ENCODE measurements around the gene PHACTR1. TPM values are rescaled to one million over a fixed set of nuclear protein-coding genes. Genes with fewer than 3 reads are reported as not detected.

Gene PHACTR1
- total and polyA plus RNA-seq, 2 donors (not counting 1 experiment from before 2014, with no cell fraction given): 0.60 to 1.2 TPM

GRCh38 chr6:12782136-12782535 is 65.6 kb downstream of the PHACTR1 start:
- no peaks in the 10 kb centered on the region for H3K36me3 ChIP-seq (ENCODE audit: control insufficient read depth, insufficient read depth, low read length)
- no peak overlapping the region for H3K27ac ChIP-seq (ENCODE audit: insufficient read depth, low read length)
- H3K27me3 ChIP-seq (ENCODE audit: control insufficient read depth, insufficient read depth, low read length): no peaks in the 10 kb centered on the region
- H3K4me2 ChIP-seq (ENCODE audit: extremely low read depth, insufficient read depth, low read length): no peak overlapping the region
- H3K4me3 ChIP-seq (replicated peaks in 1 of 4; ENCODE audit: control extremely low read depth in 1 of 4, insufficient read depth in 1 of 4, low read depth in 3 of 4, low read length in 4 of 4): no peak overlapping the region
- no peak for DNase-seq (ENCODE audit: low read depth in 2 of 2)
- no peaks in the 10 kb centered on the region for H3K4me1 ChIP-seq (ENCODE audit: control insufficient read depth, extremely low read depth, insufficient read depth, low read length)
- H3K79me2 ChIP-seq (ENCODE audit: control insufficient read depth, insufficient read depth, low read length): no peaks in the 10 kb centered on the region
- H3K9ac ChIP-seq (ENCODE audit: insufficient read depth, low read length): no peak overlapping the region
- TF ChIP-seq EZH2 (IDR thresholded peaks at IDR 0.05; ENCODE audit: low read length, missing control alignments): no peak
- no peak for TF ChIP-seq CTCF (conservative IDR thresholded peaks at IDR 0.05 in 1 of 2, IDR thresholded peaks at IDR 0.05 in 1 of 2; ENCODE audit: low read depth in 1 of 2, low read length in 2 of 2)
- no peaks in the 10 kb centered on the region for H3K9me3 ChIP-seq (ENCODE audit: control insufficient read depth, insufficient read depth, low read depth, low read length)
- H2AFZ ChIP-seq (ENCODE audit: low read length): no peak overlapping the region
- no peaks in the 10 kb centered on the region for H4K20me1 ChIP-seq (ENCODE audit: control insufficient read depth, extremely low read depth, insufficient read depth, low read length)

GRCh38 chr6:12785301-12785700 is 68.7 kb downstream of the PHACTR1 start:
- no peak overlapping the region for H3K27ac ChIP-seq (ENCODE audit: insufficient read depth, low read length)

GRCh38 chr6:12785921-12786320 is 69.4 kb downstream of the PHACTR1 start:
- H3K27me3 ChIP-seq (ENCODE audit: control insufficient read depth, insufficient read depth, low read length): no peaks in the 10 kb centered on the region
- H3K27ac ChIP-seq (ENCODE audit: insufficient read depth, low read length): no peak overlapping the region
- H2AFZ ChIP-seq (ENCODE audit: low read length): no peak overlapping the region
- no peak for TF ChIP-seq EZH2 (IDR thresholded peaks at IDR 0.05; ENCODE audit: low read length, missing control alignments)
- no peak for TF ChIP-seq CTCF (conservative IDR thresholded peaks at IDR 0.05 in 1 of 2, IDR thresholded peaks at IDR 0.05 in 1 of 2; ENCODE audit: low read depth in 1 of 2, low read length in 2 of 2)
- H3K9me3 ChIP-seq (ENCODE audit: control insufficient read depth, insufficient read depth, low read depth, low read length): no peaks in the 10 kb centered on the region
- no peak overlapping the region for H3K4me3 ChIP-seq (replicated peaks in 1 of 4; ENCODE audit: control extremely low read depth in 1 of 4, insufficient read depth in 1 of 4, low read depth in 3 of 4, low read length in 4 of 4)
- H3K36me3 ChIP-seq (ENCODE audit: control insufficient read depth, insufficient read depth, low read length): no peaks in the 10 kb centered on the region
- H4K20me1 ChIP-seq (ENCODE audit: control insufficient read depth, extremely low read depth, insufficient read depth, low read length): no peaks in the 10 kb centered on the region
- no peaks in the 10 kb centered on the region for H3K79me2 ChIP-seq (ENCODE audit: control insufficient read depth, insufficient read depth, low read length)
- no peak overlapping the region for H3K4me2 ChIP-seq (ENCODE audit: extremely low read depth, insufficient read depth, low read length)
- H3K4me1 ChIP-seq (ENCODE audit: control insufficient read depth, extremely low read depth, insufficient read depth, low read length): no peaks in the 10 kb centered on the region
- H3K9ac ChIP-seq (ENCODE audit: insufficient read depth, low read length): no peak overlapping the region
- DNase-seq (ENCODE audit: low read depth in 2 of 2): no peak

More at GRCh38 chr6:12785301-12785700, 68.7 kb downstream of the PHACTR1 start:
- no peaks in the 10 kb centered on the region for H3K4me1 ChIP-seq (ENCODE audit: control insufficient read depth, extremely low read depth, insufficient read depth, low read length)
- H3K9me3 ChIP-seq (ENCODE audit: control insufficient read depth, insufficient read depth, low read depth, low read length): no peaks in the 10 kb centered on the region
- H2AFZ ChIP-seq (ENCODE audit: low read length): no peak overlapping the region
- H3K79me2 ChIP-seq (ENCODE audit: control insufficient read depth, insufficient read depth, low read length): no peaks in the 10 kb centered on the region
- H3K4me2 ChIP-seq (ENCODE audit: extremely low read depth, insufficient read depth, low read length): no peak overlapping the region
- TF ChIP-seq EZH2 (IDR thresholded peaks at IDR 0.05; ENCODE audit: low read length, missing control alignments) (no peak), CTCF (conservative IDR thresholded peaks at IDR 0.05 in 1 of 2, IDR thresholded peaks at IDR 0.05 in 1 of 2; ENCODE audit: low read depth in 1 of 2, low read length in 2 of 2) (no peak)
- DNase-seq (ENCODE audit: low read depth in 2 of 2): no peak
- no peak overlapping the region for H3K9ac ChIP-seq (ENCODE audit: insufficient read depth, low read length)
- no peaks in the 10 kb centered on the region for H4K20me1 ChIP-seq (ENCODE audit: control insufficient read depth, extremely low read depth, insufficient read depth, low read length)
- no peaks in the 10 kb centered on the region for H3K27me3 ChIP-seq (ENCODE audit: control insufficient read depth, insufficient read depth, low read length)
- no peaks in the 10 kb centered on the region for H3K36me3 ChIP-seq (ENCODE audit: control insufficient read depth, insufficient read depth, low read length)
- H3K4me3 ChIP-seq (replicated peaks in 1 of 4; ENCODE audit: control extremely low read depth in 1 of 4, insufficient read depth in 1 of 4, low read depth in 3 of 4, low read length in 4 of 4): no peak overlapping the region

Data from fibroblast of lung (primary cell).